Spleen (tissue), 11 donors: ENCODE measurements around the gene MPZL2. TPM values are rescaled to one million over a fixed set of nuclear protein-coding genes. Genes with fewer than 3 reads are reported as not detected.
"Not testable (repeated sequence)": the region's sequence is repeated elsewhere in the genome, so short reads cannot be mapped to it uniquely, and the experiment has no call there.

Experiments used
- DNase-seq: peaks from one replicate; pipeline ENCODE4 v3.0.0-alpha.2; 2020
- H3K27ac ChIP-seq, 8 donors: fragments of 200-600 bp; sonication (generic) in 7 of 8; 1 replicate in 4 of 8; 2 replicates in 4 of 8; pipeline versions ENCODE4 v1.5.0 to v1.8.0; 2016 to 2021; ENCODE audit warnings: inconsistent platforms in 4 of 8, mild to moderate bottlenecking in 4 of 8, moderate library complexity in 1 of 8
- H3K27me3 ChIP-seq, 7 donors: fragments of 200-600 bp; sonication (generic) in 6 of 7; replicated peaks in 1 of 7; 1 replicate in 4 of 7; 2 replicates in 3 of 7; pipeline versions ENCODE4 v1.5.0 to v1.8.0; 2016 to 2021; ENCODE audit warnings: inconsistent platforms in 3 of 7, mild to moderate bottlenecking in 1 of 7
- H3K36me3 ChIP-seq, 6 donors: fragments of 200-600 bp; sonication (generic) in 5 of 6; 1 replicate in 4 of 6; 2 replicates in 2 of 6; pipeline versions ENCODE4 v1.5.0 to v1.8.0; 2016 to 2021; ENCODE audit warnings: inconsistent platforms in 2 of 6
- H3K4me1 ChIP-seq, 6 donors: fragments of 200-600 bp; sonication (generic) in 5 of 6; 1 replicate in 3 of 6; 2 replicates in 3 of 6; pipeline versions ENCODE4 v1.5.0 to v1.8.0; 2016 to 2021; ENCODE audit warnings: inconsistent platforms in 3 of 6
- H3K4me3 ChIP-seq, 8 donors: fragments of 200-600 bp; sonication (generic) in 7 of 8; 1 replicate in 4 of 8; 2 replicates in 4 of 8; pipeline versions ENCODE4 v1.5.0 to v1.8.0; 2016 to 2021; ENCODE audit warnings: inconsistent platforms in 4 of 8, mild to moderate bottlenecking in 4 of 8, moderate library complexity in 2 of 8
- H3K9me3 ChIP-seq, 8 donors: fragments of 200-600 bp; sonication (generic) in 7 of 8; 1 replicate in 4 of 8; 2 replicates in 4 of 8; pipeline versions ENCODE4 v1.5.0 to v1.8.0; 2016 to 2021; ENCODE audit warnings: inconsistent platforms in 4 of 8
- CTCF ChIP-seq, 11 experiments: fragments of 200-600 bp in 7 of 11; fragments of 450-650 bp in 4 of 11; sonication (generic) in 4 of 11; IDR thresholded peaks in 8 of 11; conservative IDR thresholded peaks in 3 of 11; 1 replicate in 7 of 11; 2 replicates in 4 of 11; pipeline versions ENCODE4 v1.4.0 to v1.8.0; 2016 to 2021; ENCODE audit warnings: antibody characterized with exemption in 11 of 11, inconsistent platforms in 4 of 11, mild to moderate bottlenecking in 1 of 11
- POLR2A ChIP-seq, 3 donors: fragments of 450-650 bp; IDR thresholded peaks; one replicate each; pipeline ENCODE4 v1.5.1; 2017; ENCODE audit warnings: antibody characterized with exemption in 3 of 3, mild to moderate bottlenecking in 1 of 3
- POLR2AphosphoS5 ChIP-seq, 3 donors: sonication (generic); formaldehyde crosslinking; IDR thresholded peaks; one replicate each; pipeline ENCODE4 v1.5.1; 2017; ENCODE audit warnings: antibody characterized with exemption in 3 of 3
- WGBS, 5 donors: extraction: QIAGEN DNeasy Blood & Tissue Kit in 3 of 5; methylation state at CpG; one replicate each; pipeline versions ENCODE4 v1.1.5 to v1.1.7; 2013 to 2018; 5-methylcytosine and 5-hydroxymethylcytosine counted together
- intact Hi-C: fragments of 100-400 bp; cut with DNase I; formaldehyde crosslinking; loops from one replicate; pipeline ENCODE4 v1.15.0; 2023; ENCODE audit warnings: low total_unique reads
- polyA plus RNA-seq, 3 donors: library from polyadenylated mRNA; stranded (reverse); fragments of 200-250 nt; gene quantifications; one replicate each; pipeline ENCODE4 v1.2.1, GENCODE V29; 2013
- total RNA-seq, 7 donors: library from RNA; depleted of rRNA in 3 of 7; stranded (reverse); fragments of >200 nt in 3 of 7; fragmentation: NEBNext Ultra II Directional in 4 of 7; extraction: Animal tissue kit (Norgen Biotek cat#: 25700) in 4 of 7; gene quantifications; one replicate each; pipeline versions ENCODE4 v1.1.0 to v1.2.1, GENCODE V29; 2016 to 2021
- donor health status: healthy with polysubstance abuse.
- donor health status: DM: no; HTN: no; CAD: no; lungs with moderate emphysema.
- donor health status: DM: no; HTN: no; CAD: no.
- donor health status: Bipolar disorder and iron deficiency.
- donor health status: healthy.
- donor health status: DM: no; HTN: no; CAD: no.
- donor health status: DM: yes; HTN: yes; CAD: no.

MPZL2 gene
- total and polyA plus RNA-seq, 10 donors, result 1.6 to 18.4 (median 8.7) TPM

GRCh38 chr11:118310781-118311485 lies 46.8 kb upstream of the MPZL2 start:
- Histone ChIP-seq H3K36me3 (peaks cover 0 to 20% (median 0%) of the 10 kb centered on the region in 6 donors), H3K27me3 (peaks cover 0 to 24% (median 4%) of the 10 kb centered on the region in 7 donors), H3K9me3 (no peaks in the 10 kb centered on the region), H3K4me1 (peaks cover 5 to 92% (median 17%) of the 10 kb centered on the region in 6 donors), H3K27ac (peak overlapping the region in 3 of 8 donors; percentile 7 to 34 (median 13)), H3K4me3 (no peak overlapping the region)
- WGBS, 5 donors, result 78 to 88% (median 81%) methylated on average over 3 of the region's 3 CpGs
- no peak for TF ChIP-seq POLR2AphosphoS5 (IDR thresholded peaks at IDR 0.05)
- TF ChIP-seq POLR2A (IDR thresholded peaks at IDR 0.05), result no peak
- TF ChIP-seq CTCF (IDR thresholded peaks at IDR 0.05 in 8 of 11, conservative IDR thresholded peaks at IDR 0.05 in 3 of 11), result no peak
- intact Hi-C loops, result no loop called here
- DNase-seq, result no peak

- H3K27ac ChIP-seq, result no peak overlapping the region
- peaks cover 0 to 20% (median 0%) of the 10 kb centered on the region in 6 donors for H3K36me3 ChIP-seq
- no peak for DNase-seq
- intact Hi-C loops, result no loop called here
- H3K9me3 ChIP-seq, result no peaks in the 10 kb centered on the region
- no peak for TF ChIP-seq POLR2AphosphoS5 (IDR thresholded peaks at IDR 0.05)
- no peak for TF ChIP-seq CTCF (IDR thresholded peaks at IDR 0.05 in 8 of 11, conservative IDR thresholded peaks at IDR 0.05 in 3 of 11)
- no peak for TF ChIP-seq POLR2A (IDR thresholded peaks at IDR 0.05)
- H3K27me3 ChIP-seq, result peaks cover 0 to 22% (median 4%) of the 10 kb centered on the region in 7 donors
- peaks cover 0 to 86% (median 10%) of the 10 kb centered on the region in 6 donors for H3K4me1 ChIP-seq
- H3K4me3 ChIP-seq, result no peak overlapping the region
- WGBS, 5 donors, result 91 to 97% (median 95%) methylated on average over 3 of the region's 3 CpGs
These were observed 46.2 kb upstream of the MPZL2 start for GRCh38 chr11:118310271-118310670.

- WGBS, 5 donors, result 85 to 94% (median 90%) methylated on average over 5 of the region's 5 CpGs
- DNase-seq, H3K4me3 ChIP-seq, intact Hi-C loops, H3K27ac ChIP-seq, H3K9me3 ChIP-seq: not testable (repeated sequence)
- Histone ChIP-seq H3K27me3 (peaks cover 0 to 17% (median 0%) of the 10 kb centered on the region in 7 donors), H3K36me3 (peaks cover 0 to 15% (median 0%) of the 10 kb centered on the region in 6 donors), H3K4me1 (peaks cover 0 to 79% (median 7%) of the 10 kb centered on the region in 6 donors)
These were observed 45.0 kb upstream of the MPZL2 start for GRCh38 chr11:118308995-118309528.

- DNase-seq, result no peak
- peaks cover 0 to 65% (median 6%) of the 10 kb centered on the region in 6 donors for H3K4me1 ChIP-seq
- TF ChIP-seq POLR2AphosphoS5 (IDR thresholded peaks at IDR 0.05) (no peak), CTCF (IDR thresholded peaks at IDR 0.05 in 8 of 11, conservative IDR thresholded peaks at IDR 0.05 in 3 of 11) (no peak), POLR2A (IDR thresholded peaks at IDR 0.05) (no peak)
- peak overlapping the region in 6 of 8 donors; percentile 11 to 61 (median 32) for H3K4me3 ChIP-seq
- intact Hi-C loops, result no loop called here
- no peaks in the 10 kb centered on the region for H3K36me3 ChIP-seq
- WGBS, 5 donors, result 72 to 90% (median 84%) methylated on average over 2 of the region's 2 CpGs
- H3K9me3 ChIP-seq, result no peaks in the 10 kb centered on the region
- peak overlapping the region in 5 of 8 donors; percentile 30 to 85 (median 78) for H3K27ac ChIP-seq
- H3K27me3 ChIP-seq, result no peaks in the 10 kb centered on the region
These were observed 42.5 kb upstream of the MPZL2 start for GRCh38 chr11:118306556-118306955.
